Measurements from ENCODE around the gene LMNA. TPM values are rescaled to one million over a fixed set of nuclear protein-coding genes. Genes with fewer than 3 reads are reported as not detected.

The LMNA gene
- total and polyA plus RNA-seq, 10 of the 15 experiments (the other 5 are each of a cell fraction or from before 2014, with no cell fraction given): 0.42 to 334 (median 81.1) TPM

GRCh38 chr1:156136970-156137483 is 22.5 kb downstream of the LMNA start:
- Histone ChIP-seq H3K4me2 (ENCODE audit: control insufficient read depth, insufficient read depth) (no peak overlapping the region), H4K20me1 (ENCODE audit: control insufficient read depth, insufficient read depth) (no peaks in the 10 kb centered on the region), H3K27me3 (replicated peaks in 1 of 2; ENCODE audit: control insufficient read depth in 2 of 2, insufficient read depth in 2 of 2, low read length in 1 of 2) (no peaks in the 10 kb centered on the region), H3K27ac (ENCODE audit: control insufficient read depth, insufficient read depth) (no peak overlapping the region), H3K4me3 (no peak overlapping the region), H3K4me1 (ENCODE audit: control insufficient read depth, insufficient read depth, low read length) (no peaks in the 10 kb centered on the region), H3K79me2 (ENCODE audit: control insufficient read depth, insufficient read depth, low read length) (no peaks in the 10 kb centered on the region), H3K9me3 (replicated peaks; ENCODE audit: control insufficient read depth, insufficient read depth, low read length) (no peaks in the 10 kb centered on the region), H2AFZ (ENCODE audit: control insufficient read depth, low read depth, low read length) (no peak overlapping the region), H3K9ac (ENCODE audit: control insufficient read depth, insufficient read depth, low read length) (no peak overlapping the region), H3K36me3 (ENCODE audit: control insufficient read depth in 2 of 2, insufficient read depth in 2 of 2, low read length in 1 of 2) (peaks cover 4 to 36% of the 10 kb centered on the region in 2 experiments; a peak in 3 of 4 replicates)
- in situ Hi-C loops (cut with MboI): no loop called here
- ChIA-PET POLR2A (interaction anchor here (1.0 kb wide), 1 partner anchor 8 kb away, joined by 4 read pairs; no protein-coding TSS in a partner anchor), SMC1A (ENCODE audit: uncharacterized antibody, unreplicated experiment) (interaction anchor here (1.0 to 1.3 kb wide), 2 partner anchors 40 to 89 kb away, joined by 3 to 4 read pairs; no protein-coding TSS in a partner anchor), RAD21 (ENCODE audit: unreplicated experiment) (interaction anchor here (0.8 to 1.5 kb wide), 2 partner anchors 8 to 46 kb away, joined by 3 to 6 read pairs; no protein-coding TSS in a partner anchor), CTCF (interaction anchor here (0.9 to 1.2 kb wide), 4 partner anchors 8 to 183 kb away, joined by 3 to 6 read pairs (median 4); no protein-coding TSS in a partner anchor)
- 75% methylated on average over 12 of the region's 12 CpGs for WGBS (ENCODE audit: insufficient coverage, insufficient replicate concordance, low lambda C conversion rate, missing lambda C conversion rate)
- no peak for DNase-seq (ENCODE audit: low read depth, low spot score)
- no peak for ATAC-seq
- no TSS peak for BruUV-seq (replicated peaks)
- TF ChIP-seq RBBP5 (conservative IDR thresholded peaks at IDR 0.05) (no peak), SIX5 (IDR thresholded peaks at IDR 0.05; ENCODE audit: low read depth, low read length, severe bottlenecking) (no peak), STAT3 (IDR thresholded peaks at IDR 0.05; ENCODE audit: low read depth, low read length) (no peak), RFX5 (IDR thresholded peaks at IDR 0.05; ENCODE audit: low read depth, low read length) (no peak), ZNF592 (IDR thresholded peaks at IDR 0.05) (no peak), NBN (IDR thresholded peaks at IDR 0.05) (no peak), HDGF (IDR thresholded peaks at IDR 0.05) (no peak), IKZF1 (conservative IDR thresholded peaks at IDR 0.05) (no peak), BCLAF1 (IDR thresholded peaks at IDR 0.05) (no peak), E2F4 (IDR thresholded peaks at IDR 0.05; ENCODE audit: low read depth, low read length) (no peak), ZNF384 (IDR thresholded peaks at IDR 0.05; ENCODE audit: borderline replicate concordance, low read depth, low read length) (no peak), NR2C1 (IDR thresholded peaks at IDR 0.05) (no peak), WRNIP1 (IDR thresholded peaks at IDR 0.05; ENCODE audit: borderline replicate concordance, low read depth, low read length) (no peak), POU2F2 (IDR thresholded peaks at IDR 0.05; ENCODE audit: borderline replicate concordance, low read depth, low read length) (no peak), BCL11A (IDR thresholded peaks at IDR 0.05; ENCODE audit: low read depth, low read length) (no peak), TCF12 (IDR thresholded peaks at IDR 0.05; ENCODE audit: low read depth, low read length) (no peak), NFYA (IDR thresholded peaks at IDR 0.05; ENCODE audit: borderline replicate concordance, low read depth, low read length) (no peak)
- FAIRE-seq: no peak
- intact Hi-C loops (cut with micrococcal nuclease; ENCODE audit: unreplicated experiment): no loop called here

Data from GM12878 (cell line).